IMR-90 (cell line): ENCODE data around the gene EVA1C. TPM values are rescaled to one million over a fixed set of nuclear protein-coding genes. Genes with fewer than 3 reads are reported as not detected.

ENCODE experiments used
- ATAC-seq: fragments of 200-7000 bp; cut with Tn5 transposase; 2 replicates; pipeline ENCODE4 v1.9.1; 2020; ENCODE audit warnings: low read depth, mild to moderate bottlenecking, moderate library complexity
- BruUV-seq: library from RNA; stranded (reverse); fragments of 400-500 nt; replicated peaks from 2 replicates; lab custom pipeline; 2021; lab: Mats Ljungman, UMichigan
- CTCF ChIA-PET: fragments of 300-600 bp; formaldehyde crosslinking; extraction: SDS; loops from one replicate; lab custom pipeline; 2021; ENCODE audit warnings: antibody characterized with exemption; lab: Yijun Ruan, JAX
- POLR2A ChIA-PET: fragments of 300-600 bp; sonication (Branson Sonifier 250); formaldehyde crosslinking; loops from one replicate; lab custom pipeline; 2022; ENCODE audit warnings: antibody characterized with exemption; ENCODE audit not compliant: unreplicated experiment; lab: Charles Lee
- DNase-seq: peaks from one replicate; pipeline ENCODE4 v3.0.0; 2013
- H2AFZ ChIP-seq: replicated peaks from 2 replicates; pipeline ENCODE3; 2013; ENCODE audit warnings: low read length, mild to moderate bottlenecking; ENCODE audit not compliant: poor library complexity
- H2AK5ac ChIP-seq: 2 replicates; pipeline ENCODE4 v1.6.1; 2013; ENCODE audit warnings: low read depth, low read length, inconsistent platforms
- H2AK9ac ChIP-seq: replicated peaks from 2 replicates; pipeline ENCODE3; 2013; ENCODE audit warnings: mild to moderate bottlenecking, low read depth, low read length, moderate library complexity; ENCODE audit not compliant: poor library complexity
- H2BK120ac ChIP-seq: 2 replicates; pipeline ENCODE4 v1.6.1; 2013; ENCODE audit warnings: low read depth, low read length, inconsistent platforms
- H2BK15ac ChIP-seq: 3 replicates; pipeline ENCODE4 v1.6.1; 2013; ENCODE audit warnings: low read depth, low read length, inconsistent platforms
- H2BK20ac ChIP-seq: 2 replicates; pipeline ENCODE4 v1.6.1; 2013; ENCODE audit warnings: low read depth, mild to moderate bottlenecking, inconsistent platforms, low read length, moderate library complexity
- H2BK5ac ChIP-seq: 2 replicates; pipeline ENCODE4 v1.6.1; 2013; ENCODE audit warnings: mild to moderate bottlenecking, low read depth, low read length, inconsistent platforms; ENCODE audit not compliant: poor library complexity, severe bottlenecking
- H3K14ac ChIP-seq: replicated peaks from 2 replicates; pipeline ENCODE4 v1.6.1; 2013; ENCODE audit warnings: low read depth, low read length, inconsistent platforms
- H3K18ac ChIP-seq: 2 replicates; pipeline ENCODE4 v1.6.1; 2013; ENCODE audit warnings: low read depth, low read length, control low read depth
- H3K23ac ChIP-seq: 2 replicates; pipeline ENCODE4 v1.6.1; 2013; ENCODE audit warnings: low read depth, low read length, inconsistent platforms
- H3K27ac ChIP-seq: 2 replicates; pipeline ENCODE4 v1.5.1; 2013; ENCODE audit warnings: mild to moderate bottlenecking, control low read depth, low read length; ENCODE audit not compliant: insufficient read depth
- H3K27me3 ChIP-seq: 2 replicates; pipeline ENCODE4 v1.6.1; 2013; ENCODE audit warnings: low read length; ENCODE audit not compliant: control insufficient read depth, insufficient read depth
- H3K36me3 ChIP-seq: 2 replicates; pipeline ENCODE4 v1.6.1; 2013; ENCODE audit warnings: low read length, mixed read lengths; ENCODE audit not compliant: control insufficient read depth, insufficient read depth
- H3K4ac ChIP-seq: 2 replicates; pipeline ENCODE4 v1.6.1; 2013; ENCODE audit warnings: low read depth, low read length, inconsistent platforms
- H3K4me1 ChIP-seq: 2 replicates; pipeline ENCODE4 v1.6.1; 2013; ENCODE audit warnings: low read length, mixed read lengths; ENCODE audit not compliant: control insufficient read depth, insufficient read depth
- H3K4me2 ChIP-seq: 2 replicates; pipeline ENCODE4 v1.6.1; 2013; ENCODE audit warnings: low read depth, mild to moderate bottlenecking, control low read depth, low read length, moderate library complexity
- H3K4me3 ChIP-seq: 2 replicates; pipeline ENCODE4 v1.5.1; 2013; ENCODE audit warnings: low read depth, mild to moderate bottlenecking, control low read depth, low read length, moderate library complexity; ENCODE audit not compliant: insufficient read depth
- H3K56ac ChIP-seq: 2 replicates; pipeline ENCODE4 v1.6.1; 2013; ENCODE audit warnings: low read length, inconsistent platforms; ENCODE audit not compliant: insufficient read depth; ENCODE audit errors: extremely low read depth
- H3K79me1 ChIP-seq, 2 experiments: 2 replicates each; pipeline ENCODE4 v1.6.1; 2013; ENCODE audit warnings: low read length in 2 of 2, inconsistent platforms in 1 of 2, low read depth in 1 of 2
- H3K9ac ChIP-seq: 2 replicates; pipeline ENCODE4 v1.6.1; 2013; ENCODE audit warnings: low read depth, low read length, control low read depth
- H3K9me1 ChIP-seq: 2 replicates; pipeline ENCODE4 v1.6.1; 2013; ENCODE audit warnings: low read length, inconsistent platforms; ENCODE audit not compliant: insufficient read depth
- H3K9me3 ChIP-seq: 2 replicates; pipeline ENCODE4 v1.6.1; 2013; ENCODE audit warnings: low read length; ENCODE audit not compliant: control insufficient read depth, insufficient read depth
- H4K20me1 ChIP-seq: 2 replicates; pipeline ENCODE4 v1.6.1; 2013; ENCODE audit warnings: low read length, inconsistent platforms; ENCODE audit not compliant: insufficient read depth
- H4K5ac ChIP-seq: 2 replicates; pipeline ENCODE4 v1.6.1; 2013; ENCODE audit warnings: mild to moderate bottlenecking, low read depth, low read length, control low read depth
- H4K8ac ChIP-seq, 2 experiments: 2 replicates each; pipeline ENCODE4 v1.6.1; 2013; ENCODE audit warnings: low read depth in 2 of 2, low read length in 2 of 2, control low read depth in 1 of 2, inconsistent platforms in 1 of 2
- H4K91ac ChIP-seq: 2 replicates; pipeline ENCODE4 v1.6.1; 2013; ENCODE audit warnings: low read depth, low read length, inconsistent platforms; ENCODE audit not compliant: insufficient read depth
- BHLHE40 ChIP-seq: fragments of 150-350 bp; IDR thresholded peaks from 2 replicates; pipeline ENCODE4 v1.6.1; 2016; ENCODE audit warnings: mild to moderate bottlenecking, low read depth, low read length
- CEBPB ChIP-seq: IDR thresholded peaks from 2 replicates; pipeline ENCODE4 v1.6.1; 2012; ENCODE audit warnings: low read depth, low read length, improper control_type of control experiment
- CHD1 ChIP-seq: IDR thresholded peaks from 2 replicates; pipeline ENCODE4 v1.6.1; 2012; ENCODE audit warnings: low read depth, low read length, improper control_type of control experiment
- CTCF ChIP-seq: conservative IDR thresholded peaks from 2 replicates; pipeline ENCODE4 v1.5.1; 2012; ENCODE audit warnings: mild to moderate bottlenecking, low read depth, low read length, improper control_type of control experiment
- ELK1 ChIP-seq: fragments of 150-350 bp; IDR thresholded peaks from 2 replicates; pipeline ENCODE4 v1.6.1; 2016; ENCODE audit warnings: low read depth, mild to moderate bottlenecking, low read length, moderate library complexity, borderline replicate concordance
- FOS ChIP-seq: fragments of 150-350 bp; IDR thresholded peaks from 2 replicates; pipeline ENCODE4 v1.6.1; 2016; ENCODE audit warnings: low read depth, low read length
- MAFK ChIP-seq: IDR thresholded peaks from 2 replicates; pipeline ENCODE4 v1.6.1; 2012; ENCODE audit warnings: low read depth, low read length, improper control_type of control experiment
- MXI1 ChIP-seq: IDR thresholded peaks from 2 replicates; pipeline ENCODE4 v1.6.1; 2012; ENCODE audit warnings: low read depth, mild to moderate bottlenecking, low read length, moderate library complexity, borderline replicate concordance
- NFE2L2 ChIP-seq: fragments of 150-350 bp; IDR thresholded peaks from 2 replicates; pipeline ENCODE4 v1.6.1; 2016; ENCODE audit warnings: low read depth, mild to moderate bottlenecking, low read length
- POLR2A ChIP-seq: IDR thresholded peaks from 2 replicates; pipeline ENCODE4 v1.6.1; 2012; ENCODE audit warnings: mild to moderate bottlenecking, low read depth, low read length
- RAD21 ChIP-seq: IDR thresholded peaks from 2 replicates; pipeline ENCODE4 v1.6.1; 2012; ENCODE audit warnings: low read length, improper control_type of control experiment
- RCOR1 ChIP-seq: IDR thresholded peaks from 2 replicates; pipeline ENCODE4 v1.6.1; 2012; ENCODE audit warnings: mild to moderate bottlenecking, low read length, improper control_type of control experiment; ENCODE audit not compliant: insufficient replicate concordance
- RFX5 ChIP-seq: IDR thresholded peaks from 2 replicates; pipeline ENCODE4 v1.8.0; 2012; ENCODE audit warnings: low read depth, mild to moderate bottlenecking, low read length, moderate library complexity
- SMC3 ChIP-seq: fragments of 150-350 bp; IDR thresholded peaks from 2 replicates; pipeline ENCODE4 v1.6.1; 2016; ENCODE audit warnings: low read depth, mild to moderate bottlenecking, antibody characterized with exemption, low read length, moderate library complexity
- USF2 ChIP-seq: fragments of 150-350 bp; IDR thresholded peaks from 2 replicates; pipeline ENCODE4 v1.6.1; 2017; ENCODE audit warnings: mild to moderate bottlenecking, antibody characterized with exemption, low read length, low read depth
- WGBS, 2 experiments: methylation state at CpG; one replicate each; pipeline versions ENCODE4 v1.1.5 to v1.1.7; 2013; ENCODE audit warnings: missing lambda C conversion rate in 2 of 2; ENCODE audit not compliant: insufficient read length in 1 of 2; ENCODE audit errors: extremely low coverage in 2 of 2; 5-methylcytosine and 5-hydroxymethylcytosine counted together
- dilution Hi-C: fragments of 300-500 bp; cut with HindIII; formaldehyde crosslinking; loops from one replicate; pipeline ENCODE4 v1.14.3; 2018; ENCODE audit warnings: low sequenced_read_pairs; ENCODE audit not compliant: unreplicated experiment
- in situ Hi-C: fragments of 300-500 bp; cut with MboI; formaldehyde crosslinking; loops from 3 replicates; pipeline ENCODE4 v1.14.3; 2019; ENCODE audit warnings: low sequenced_read_pairs, inconsistent platforms, mixed read lengths
- intact Hi-C: fragments of 100-400 bp; cut with micrococcal nuclease; formaldehyde crosslinking; loops from 2 replicates; pipeline ENCODE4 v1.10.0; 2022
- polyA plus RNA-seq, 3 experiments: library from polyadenylated mRNA; depleted of rRNA; stranded (reverse); fragments of >200 nt; gene quantifications; 2 replicates each; pipeline ENCODE4 v1.2.3, GENCODE V29; 2012; ENCODE audit warnings: low replicate concordance in 1 of 3
- total RNA-seq: library from RNA; depleted of rRNA; stranded (reverse); fragments of >200 nt; gene quantifications from 2 replicates; pipeline ENCODE4 v1.2.3, GENCODE V29; 2012

Gene EVA1C
- total and polyA plus RNA-seq, 2 of the 4 experiments (the other 2 are of a cell fraction) = 0.72 to 1.1 TPM

- no peak for TF ChIP-seq CEBPB
- TF ChIP-seq FOS = no peak
- TF ChIP-seq ELK1 = no peak
- no peak for TF ChIP-seq CHD1
- no peak for TF ChIP-seq RFX5
- no peak for TF ChIP-seq USF2
- no peak for TF ChIP-seq POLR2A
- no peak for TF ChIP-seq MAFK
- no peak for TF ChIP-seq BHLHE40
- TF ChIP-seq RAD21 = no peak
- TF ChIP-seq CTCF = no peak
- TF ChIP-seq RCOR1 = no peak
- no peak for TF ChIP-seq SMC3
- TF ChIP-seq NFE2L2 = no peak
- no peak for TF ChIP-seq MXI1
- DNase-seq (no peak), ATAC-seq (no peak)
- no peak overlapping the region for H2BK5ac ChIP-seq
- no peak overlapping the region for H4K5ac ChIP-seq
- no peak overlapping the region for H4K91ac ChIP-seq
- no peaks in the 10 kb centered on the region for H4K20me1 ChIP-seq
- no peak overlapping the region for H2AK9ac ChIP-seq
- H3K36me3 ChIP-seq = peaks cover 1% of the 10 kb centered on the region; the same call in 1 of the 2 replicates
- H3K9me3 ChIP-seq = no peaks in the 10 kb centered on the region
- no peak overlapping the region for H3K23ac ChIP-seq
- H3K27me3 ChIP-seq = no peaks in the 10 kb centered on the region
- H3K4me2 ChIP-seq = no peak overlapping the region
- dilution Hi-C loops = no loop called here
- no peak overlapping the region; the same call in 1 of the 2 replicates for H2AK5ac ChIP-seq
- no peak overlapping the region for H3K18ac ChIP-seq
- H2BK20ac ChIP-seq = no peak overlapping the region
- BruUV-seq = no TSS peak
- in situ Hi-C loops = no loop called here
- H3K4ac ChIP-seq = no peak overlapping the region
- H3K79me1 ChIP-seq = no peaks in the 10 kb centered on the region
- no peak overlapping the region for H2BK120ac ChIP-seq
- H3K9me1 ChIP-seq = no peaks in the 10 kb centered on the region; the same call in 1 of the 2 replicates
- no peak overlapping the region for H4K8ac ChIP-seq
- intact Hi-C loops = no loop called here
- no peak overlapping the region for H2AFZ ChIP-seq
- peaks cover 5% of the 10 kb centered on the region for H3K4me1 ChIP-seq
- ChIA-PET CTCF (no interaction called here), POLR2A (no interaction called here)
- H3K56ac ChIP-seq = no peak overlapping the region
- no peak overlapping the region for H3K27ac ChIP-seq
- H2BK15ac ChIP-seq = no peak overlapping the region
- no peak overlapping the region for H3K9ac ChIP-seq
- no peak overlapping the region for H3K4me3 ChIP-seq
- WGBS, 2 experiments = 79% methylated on average over 6 of the region's 17 CpGs; no CpG with 5 or more reads in 1 of the 2 experiments
- H3K14ac ChIP-seq = no peak overlapping the region
Observed at GRCh38 chr21:32472890-32473765, 60.6 kb downstream of the EVA1C start.
